HL-60 (cell line): ENCODE results near the gene KRT78.

Experiments used
- GABPA ChIP-seq: IDR thresholded peaks from 2 replicates; pipeline ENCODE4 v1.6.1; 2012; ENCODE audit warnings: low read depth
- TF ChIP-seq, protein P1 (sequence below): IDR thresholded peaks from one replicate; pipeline ENCODE4 v1.5.1; 2011; ENCODE audit warnings: low read length, control low read depth, inconsistent platforms; ENCODE audit not compliant: insufficient read depth

DNA sequence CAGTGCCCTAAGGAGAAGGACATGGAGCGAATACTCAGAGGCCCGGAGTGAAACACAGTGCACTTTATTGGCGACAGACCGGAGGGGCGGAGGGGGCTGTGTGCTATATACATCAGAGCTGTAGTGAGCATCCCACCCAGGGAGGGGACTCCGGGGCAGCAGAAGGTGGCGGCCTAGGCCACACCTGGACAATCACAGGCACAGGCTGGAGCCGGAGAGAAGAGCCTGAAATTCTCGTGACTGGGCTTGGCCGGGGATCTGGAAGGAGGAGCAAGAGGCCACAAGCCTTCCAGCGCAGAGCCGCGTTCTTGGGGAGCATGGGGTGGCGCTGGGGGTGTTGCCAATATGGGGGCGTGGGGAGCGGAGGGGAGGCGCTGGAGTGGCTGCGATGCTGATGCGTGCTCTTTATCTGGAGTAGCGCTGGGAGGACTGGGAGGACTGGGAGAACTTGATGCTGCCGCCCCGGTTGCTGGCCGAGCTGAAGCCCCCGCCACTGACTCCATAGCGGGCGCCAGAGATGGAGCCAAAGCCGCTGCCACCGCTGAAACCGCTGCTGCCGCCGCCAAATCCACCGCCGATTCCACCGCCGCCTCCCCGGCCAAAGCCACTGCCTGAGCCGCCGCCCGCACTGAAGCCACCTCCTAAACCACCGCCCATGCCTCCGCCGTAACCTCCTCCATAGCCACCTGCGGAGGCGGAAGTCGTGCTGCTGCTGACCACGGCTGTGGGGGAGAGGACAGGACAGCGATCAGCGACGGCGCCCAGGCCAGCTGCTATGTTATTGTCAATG is 59.0 kb downstream of the KRT78 start:
- no peak for TF ChIP-seq GABPA
- TF ChIP-seq, protein P1, sequence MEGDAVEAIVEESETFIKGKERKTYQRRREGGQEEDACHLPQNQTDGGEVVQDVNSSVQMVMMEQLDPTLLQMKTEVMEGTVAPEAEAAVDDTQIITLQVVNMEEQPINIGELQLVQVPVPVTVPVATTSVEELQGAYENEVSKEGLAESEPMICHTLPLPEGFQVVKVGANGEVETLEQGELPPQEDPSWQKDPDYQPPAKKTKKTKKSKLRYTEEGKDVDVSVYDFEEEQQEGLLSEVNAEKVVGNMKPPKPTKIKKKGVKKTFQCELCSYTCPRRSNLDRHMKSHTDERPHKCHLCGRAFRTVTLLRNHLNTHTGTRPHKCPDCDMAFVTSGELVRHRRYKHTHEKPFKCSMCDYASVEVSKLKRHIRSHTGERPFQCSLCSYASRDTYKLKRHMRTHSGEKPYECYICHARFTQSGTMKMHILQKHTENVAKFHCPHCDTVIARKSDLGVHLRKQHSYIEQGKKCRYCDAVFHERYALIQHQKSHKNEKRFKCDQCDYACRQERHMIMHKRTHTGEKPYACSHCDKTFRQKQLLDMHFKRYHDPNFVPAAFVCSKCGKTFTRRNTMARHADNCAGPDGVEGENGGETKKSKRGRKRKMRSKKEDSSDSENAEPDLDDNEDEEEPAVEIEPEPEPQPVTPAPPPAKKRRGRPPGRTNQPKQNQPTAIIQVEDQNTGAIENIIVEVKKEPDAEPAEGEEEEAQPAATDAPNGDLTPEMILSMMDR, result no peak
